Measurements from ENCODE around the gene FADS2.

The FADS2 gene

GRCh38 chr11:61907871-61908729 lies 80.0 kb downstream of the FADS2 start:
- no peak for DNase-seq

GRCh38 chr11:61908730-61909316 lies 80.7 kb downstream of the FADS2 start:
- DNase-seq = no peak

GRCh38 chr11:61910187-61911127 lies 82.4 kb downstream of the FADS2 start:
- DNase-seq = no peak

- DNase-seq = no peak
Observed at GRCh38 chr11:61911128-61911700, 83.1 kb downstream of the FADS2 start.

- no peak for DNase-seq
Observed at GRCh38 chr11:61911701-61912529, 83.8 kb downstream of the FADS2 start.

- DNase-seq = no peak
Observed at GRCh38 chr11:61912530-61912898, 84.4 kb downstream of the FADS2 start.

GRCh38 chr11:61912991-61913698 lies 85.0 kb downstream of the FADS2 start:
- no peak for DNase-seq

- no peak for DNase-seq
Observed at GRCh38 chr11:61913699-61914395, 85.7 kb downstream of the FADS2 start.

GRCh38 chr11:61914471-61915171 lies 86.5 kb downstream of the FADS2 start:
- DNase-seq = no peak

- DNase-seq = no peak
Observed at GRCh38 chr11:61916737-61917333, 88.7 kb downstream of the FADS2 start.

Data from fibroblast of skin of abdomen (primary cell).